Common myeloid progenitor, CD34-positive (primary cell): ENCODE data around the gene STAT3.
"Not testable (repeated sequence)": the region's sequence is repeated elsewhere in the genome, so short reads cannot be mapped to it uniquely, and the experiment has no call there.

ENCODE experiments used
- CTCF ChIA-PET: fragments of 350-600 bp; sonication (Branson Sonifier 250); formaldehyde crosslinking; loops from one replicate; lab custom pipeline; 2021; ENCODE audit warnings: antibody characterized with exemption; lab: Charles Lee
- POLR2A ChIA-PET: fragments of 350-600 bp; sonication (Branson Sonifier 250); formaldehyde crosslinking; loops from one replicate; lab custom pipeline; 2021; ENCODE audit warnings: antibody characterized with exemption; lab: Charles Lee
- DNase-seq, 3 donors: peaks; one replicate each; pipeline versions ENCODE4 v3.0.0 to v3.0.0-alpha.2; 2013
- H3K27ac ChIP-seq, 2 experiments: 1 replicate in 1 of 2; 2 replicates in 1 of 2; pipeline ENCODE4 v1.7.0; 2013; ENCODE audit warnings: inconsistent platforms in 2 of 2, low read length in 2 of 2, mild to moderate bottlenecking in 2 of 2, low read depth in 1 of 2, moderate library complexity in 1 of 2; ENCODE audit not compliant: severe bottlenecking in 2 of 2, insufficient read depth in 1 of 2, poor library complexity in 1 of 2
- H3K27me3 ChIP-seq, 5 experiments: replicated peaks in 2 of 5; 1 replicate in 3 of 5; 2 replicates in 2 of 5; pipeline versions ENCODE4 v1.6.1 to v1.7.0; 2013; ENCODE audit warnings: low read length in 4 of 5, mild to moderate bottlenecking in 2 of 5, moderate library complexity in 2 of 5, inconsistent platforms in 1 of 5; ENCODE audit not compliant: insufficient read depth in 5 of 5, control insufficient read depth in 4 of 5
- H3K36me3 ChIP-seq, 4 experiments: 1 replicate in 2 of 4; 2 replicates in 2 of 4; pipeline versions ENCODE4 v1.6.1 to v1.7.0; 2013; ENCODE audit warnings: low read length in 3 of 4, control low read depth in 1 of 4, mild to moderate bottlenecking in 1 of 4; ENCODE audit not compliant: control insufficient read depth in 4 of 4, insufficient read depth in 4 of 4
- H3K4me1 ChIP-seq, 4 experiments: 1 replicate in 3 of 4; 2 replicates in 1 of 4; pipeline versions ENCODE4 v1.6.1 to v1.7.1; 2013; ENCODE audit warnings: low read length in 3 of 4, mild to moderate bottlenecking in 3 of 4, control low read depth in 1 of 4, inconsistent platforms in 1 of 4, moderate library complexity in 1 of 4; ENCODE audit not compliant: control insufficient read depth in 4 of 4, insufficient read depth in 4 of 4; ENCODE audit errors: control extremely low read depth in 1 of 4
- H3K4me3 ChIP-seq, 7 experiments: 1 replicate in 4 of 7; 2 replicates in 3 of 7; pipeline versions ENCODE4 v1.5.1 to v1.7.0; 2013; ENCODE audit warnings: mild to moderate bottlenecking in 7 of 7, low read length in 6 of 7, moderate library complexity in 6 of 7, inconsistent platforms in 2 of 7, low read depth in 2 of 7, control low read depth in 1 of 7; ENCODE audit not compliant: insufficient read depth in 4 of 7, control insufficient read depth in 1 of 7; ENCODE audit errors: extremely low read depth in 1 of 7
- H3K9me3 ChIP-seq, 5 experiments: 1 replicate in 4 of 5; 2 replicates in 1 of 5; pipeline versions ENCODE4 v1.6.1 to v1.7.1; 2013; ENCODE audit warnings: low read length in 4 of 5, mild to moderate bottlenecking in 2 of 5, inconsistent platforms in 1 of 5, low read depth in 1 of 5, moderate library complexity in 1 of 5; ENCODE audit not compliant: control insufficient read depth in 4 of 5, insufficient read depth in 2 of 5; ENCODE audit errors: control extremely low read depth in 1 of 5
- WGBS: methylation state at CpG from one replicate; pipeline ENCODE4 v1.1.5; 2013; ENCODE audit not compliant: insufficient coverage; 5-methylcytosine and 5-hydroxymethylcytosine counted together

The STAT3 gene

GRCh38 chr17:42394838-42395237 is 6.6 kb upstream of the STAT3 start:
- no peak for DNase-seq
- Histone ChIP-seq H3K27ac (no peak overlapping the region), H3K36me3 (no peaks in the 10 kb centered on the region), H3K9me3 (no peaks in the 10 kb centered on the region), H3K4me1 (peaks cover 2 to 6% (median 4%) of the 10 kb centered on the region in 4 experiments), H3K4me3 (no peak overlapping the region), H3K27me3 (no peaks in the 10 kb centered on the region)
- 100% methylated on average over 3 of the region's 4 CpGs for WGBS
- ChIA-PET POLR2A (no interaction called here), CTCF (interaction anchor here (1.1 kb wide), 2 partner anchors 37 to 201 kb away, joined by 3 read pairs; partner anchors contain the start of gene GHDC)

- ChIA-PET POLR2A (interaction anchor here (0.7 kb wide), 1 partner anchor 1447 kb away, joined by 3 read pairs; no protein-coding TSS in a partner anchor), CTCF (interaction anchor here (2.2 kb wide), 1 partner anchor 11 kb away, joined by 12 read pairs; no protein-coding TSS in a partner anchor)
- 100% methylated on average over 2 of the region's 4 CpGs for WGBS
- DNase-seq: no peak
- Histone ChIP-seq H3K4me1 (peaks cover 8 to 14% (median 12%) of the 10 kb centered on the region in 4 experiments), H3K36me3 (no peaks in the 10 kb centered on the region), H3K4me3 (no peak overlapping the region), H3K27ac (no peak overlapping the region), H3K9me3 (no peaks in the 10 kb centered on the region), H3K27me3 (no peaks in the 10 kb centered on the region)
These were observed 4.6 kb upstream of the STAT3 start for GRCh38 chr17:42392692-42393415.

GRCh38 chr17:42391439-42391838 is 3.2 kb upstream of the STAT3 start:
- WGBS: 93% methylated on average over 7 of the region's 8 CpGs
- POLR2A ChIA-PET, H3K27ac ChIP-seq, DNase-seq, H3K9me3 ChIP-seq, H3K27me3 ChIP-seq, H3K36me3 ChIP-seq, H3K4me3 ChIP-seq: not testable (repeated sequence)
- H3K4me1 ChIP-seq: peaks cover 14 to 23% (median 20%) of the 10 kb centered on the region in 4 experiments
- CTCF ChIA-PET: interaction anchor here (0.8 to 4.4 kb wide), 6 partner anchors 8 to 79 kb away, joined by 3 to 27 read pairs (median 4); no protein-coding TSS in a partner anchor

- CTCF ChIA-PET: interaction anchor here (1.1 to 4.4 kb wide), 4 partner anchors 10 to 114 kb away, joined by 3 to 27 read pairs (median 11); partner anchors contain the start of gene STAT5B
- Histone ChIP-seq H3K36me3 (no peaks in the 10 kb centered on the region), H3K4me3 (no peak overlapping the region), H3K9me3 (no peaks in the 10 kb centered on the region), H3K27me3 (no peaks in the 10 kb centered on the region), H3K4me1 (peaks cover 19 to 36% (median 27%) of the 10 kb centered on the region in 4 experiments), H3K27ac (no peak overlapping the region)
- POLR2A ChIA-PET: interaction anchor here (1.8 to 2.4 kb wide), 2 partner anchors 13 to 129 kb away, joined by 8 to 9 read pairs; no protein-coding TSS in a partner anchor
- DNase-seq: no peak
- WGBS: 89% methylated on average over 1 of the region's 5 CpGs
These were observed 1.7 kb upstream of the STAT3 start for GRCh38 chr17:42389899-42390298.

GRCh38 chr17:42389135-42389417 is 834 bp upstream of the STAT3 start:
- H3K9me3 ChIP-seq: no peaks in the 10 kb centered on the region
- peaks cover 19 to 38% (median 31%) of the 10 kb centered on the region in 4 experiments for H3K4me1 ChIP-seq
- peak overlapping the region; percentile 98 for H3K27ac ChIP-seq
- 0% methylated on average over 4 of the region's 11 CpGs for WGBS
- ChIA-PET CTCF (interaction anchor here (1.0 to 4.4 kb wide), 9 partner anchors 10 to 113 kb away, joined by 3 to 27 read pairs (median 7); partner anchors contain the start of gene STAT5B), POLR2A (interaction anchor here (0.5 to 2.6 kb wide), 15 partner anchors 9 to 132 kb away, joined by 3 to 20 read pairs (median 5); no protein-coding TSS in a partner anchor)
- H3K4me3 ChIP-seq: peak overlapping the region; percentile 39 to 98 (median 74)
- H3K36me3 ChIP-seq: no peaks in the 10 kb centered on the region
- no peak for DNase-seq
- H3K27me3 ChIP-seq: no peaks in the 10 kb centered on the region

GRCh38 chr17:42387661-42388380 is 421 bp downstream of the STAT3 start:
- ChIA-PET CTCF (interaction anchor here (0.9 to 4.4 kb wide), 10 partner anchors 10 to 76 kb away, joined by 3 to 27 read pairs (median 6); no protein-coding TSS in a partner anchor), POLR2A (interaction anchor here (0.5 to 2.6 kb wide), 14 partner anchors 9 to 1172 kb away, joined by 3 to 20 read pairs (median 6); no protein-coding TSS in a partner anchor)
- DNase-seq: peak in 2 of 3 donors; percentile 22 to 32
- peaks cover 19 to 41% (median 31%) of the 10 kb centered on the region in 4 experiments for H3K4me1 ChIP-seq
- 0% methylated on average over 57 of the region's 62 CpGs for WGBS
- peak overlapping the region; percentile 89 to 98 for H3K27ac ChIP-seq
- H3K36me3 ChIP-seq: peaks cover 0 to 5% (median under 1%) of the 10 kb centered on the region in 4 experiments
- H3K27me3 ChIP-seq: no peaks in the 10 kb centered on the region
- H3K9me3 ChIP-seq: no peaks in the 10 kb centered on the region
- peak overlapping the region; percentile 75 to 98 (median 93) for H3K4me3 ChIP-seq
